GM12873 (cell line): ENCODE data around the gene CPA3.

Source experiments
- TF ChIP-seq, protein P1 (sequence below): IDR thresholded peaks from 2 replicates; pipeline ENCODE4 v1.5.1; 2012; ENCODE audit warnings: low read depth, mild to moderate bottlenecking, moderate library complexity, low read length, control low read depth; ENCODE audit not compliant: insufficient read depth; ENCODE audit errors: missing control alignments

Gene CPA3

GRCh38 chr3:148945116-148945515 lies 80.0 kb downstream of the CPA3 start:
- TF ChIP-seq, protein P1, sequence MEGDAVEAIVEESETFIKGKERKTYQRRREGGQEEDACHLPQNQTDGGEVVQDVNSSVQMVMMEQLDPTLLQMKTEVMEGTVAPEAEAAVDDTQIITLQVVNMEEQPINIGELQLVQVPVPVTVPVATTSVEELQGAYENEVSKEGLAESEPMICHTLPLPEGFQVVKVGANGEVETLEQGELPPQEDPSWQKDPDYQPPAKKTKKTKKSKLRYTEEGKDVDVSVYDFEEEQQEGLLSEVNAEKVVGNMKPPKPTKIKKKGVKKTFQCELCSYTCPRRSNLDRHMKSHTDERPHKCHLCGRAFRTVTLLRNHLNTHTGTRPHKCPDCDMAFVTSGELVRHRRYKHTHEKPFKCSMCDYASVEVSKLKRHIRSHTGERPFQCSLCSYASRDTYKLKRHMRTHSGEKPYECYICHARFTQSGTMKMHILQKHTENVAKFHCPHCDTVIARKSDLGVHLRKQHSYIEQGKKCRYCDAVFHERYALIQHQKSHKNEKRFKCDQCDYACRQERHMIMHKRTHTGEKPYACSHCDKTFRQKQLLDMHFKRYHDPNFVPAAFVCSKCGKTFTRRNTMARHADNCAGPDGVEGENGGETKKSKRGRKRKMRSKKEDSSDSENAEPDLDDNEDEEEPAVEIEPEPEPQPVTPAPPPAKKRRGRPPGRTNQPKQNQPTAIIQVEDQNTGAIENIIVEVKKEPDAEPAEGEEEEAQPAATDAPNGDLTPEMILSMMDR: no peak
